Ovary (tissue), 9 donors: ENCODE measurements around the gene PADI2. TPM values are rescaled to one million over a fixed set of nuclear protein-coding genes. Genes with fewer than 3 reads are reported as not detected.

Source experiments
- DNase-seq, 5 donors: peaks; one replicate each; pipeline ENCODE4 v3.0.0-alpha.2; 2019 to 2020
- H3K27ac ChIP-seq, 2 donors: fragments of 200-600 bp; one replicate each; pipeline versions ENCODE4 v1.5.1 to v1.8.0; 2019 to 2022
- H3K27me3 ChIP-seq: fragments of 200-600 bp; one replicate; pipeline ENCODE4 v1.8.0; 2022
- H3K36me3 ChIP-seq: fragments of 200-600 bp; sonication (generic); one replicate; pipeline ENCODE4 v1.5.1; 2019
- H3K4me1 ChIP-seq: one replicate; pipeline ENCODE4 v1.8.1; 2013; ENCODE audit warnings: mild to moderate bottlenecking, moderate library complexity; ENCODE audit not compliant: insufficient read depth
- H3K4me3 ChIP-seq: fragments of 200-600 bp; sonication (generic); one replicate; pipeline ENCODE4 v1.5.1; 2017
- H3K9me3 ChIP-seq, 2 donors: fragments of 200-600 bp in 1 of 2; sonication (generic) in 1 of 2; one replicate each; pipeline versions ENCODE4 v1.5.1 to v1.8.1; 2013 to 2019; ENCODE audit warnings: mild to moderate bottlenecking in 1 of 2, moderate library complexity in 1 of 2
- CTCF ChIP-seq, 3 donors: fragments of 450-650 bp in 2 of 3; fragments of 200-600 bp in 1 of 3; IDR thresholded peaks; one replicate each; pipeline versions ENCODE4 v1.5.1 to v1.8.0; 2016 to 2022; ENCODE audit warnings: antibody characterized with exemption in 3 of 3, mild to moderate bottlenecking in 1 of 3
- EP300 ChIP-seq: sonication (generic); formaldehyde crosslinking; IDR thresholded peaks from one replicate; pipeline ENCODE4 v1.6.1; 2017; ENCODE audit warnings: antibody characterized with exemption
- POLR2A ChIP-seq: fragments of 450-650 bp; IDR thresholded peaks from one replicate; pipeline ENCODE4 v1.6.1; 2017; ENCODE audit warnings: antibody characterized with exemption, mild to moderate bottlenecking, moderate library complexity
- WGBS, 3 donors: extraction: QIAGEN DNeasy Blood & Tissue Kit in 1 of 3; methylation state at CpG; one replicate each; pipeline versions ENCODE4 v1.1.5 to v1.1.7; 2013 to 2017; 5-methylcytosine and 5-hydroxymethylcytosine counted together
- intact Hi-C, 4 donors: fragments of 100-400 bp; cut with DNase I; formaldehyde crosslinking; loops; one replicate each; pipeline versions ENCODE4 v1.11.0 to v1.15.1; 2022 to 2023
- polyA plus RNA-seq, 2 donors: library from polyadenylated mRNA; stranded (reverse); fragments of 200-250 nt in 1 of 2; fragments of 350-450 nt in 1 of 2; fragmentation: Illumina TruSeq in 1 of 2; extraction: RNeasy Lipid Tissue Mini Kit (QIAGEN cat#74804) in 1 of 2; gene quantifications; one replicate each; pipeline ENCODE4 v1.2.3, GENCODE V29; 2013 to 2014
- total RNA-seq, 7 donors: library from RNA; depleted of rRNA in 2 of 7; stranded (reverse); fragments of >200 nt in 2 of 7; fragmentation: NEBNext Ultra II Directional in 3 of 7; extraction: Animal tissue kit (Norgen Biotek cat#: 25700) in 3 of 7; gene quantifications; one replicate each; pipeline versions ENCODE4 v1.1.0 to v1.2.4, GENCODE V29; 2016 to 2023
- donor health status: DM: no; HTN: no; CAD: no; lungs with moderate emphysema.
- donor health status: DM: no; HTN: no; CAD: no.
- donor health status: Bipolar disorder and iron deficiency.
- donor health status: DM: yes; HTN: yes; CAD: no.
- donor health status: DM: no; HTN: no; CAD: no.
- donor health status: DM: yes; HTN: yes; CAD: no.

Gene PADI2
- total and polyA plus RNA-seq, 9 donors = 0.07 to 5.2 (median 0.55) TPM

GRCh38 chr1:17080880-17081279, 38.4 kb downstream of the PADI2 start:
- DNase-seq = no peak
- Histone ChIP-seq H3K27ac (no peak overlapping the region), H3K36me3 (no peaks in the 10 kb centered on the region), H3K4me1 (no peaks in the 10 kb centered on the region), H3K27me3 (no peaks in the 10 kb centered on the region), H3K9me3 (no peaks in the 10 kb centered on the region), H3K4me3 (no peak overlapping the region)
- 64 to 71% (median 67%) methylated on average over 4 of the region's 4 CpGs for WGBS, 3 donors
- intact Hi-C loops = no loop called here
- no peak for TF ChIP-seq POLR2A
- TF ChIP-seq CTCF (IDR thresholded peaks at IDR 0.05) = no peak
- no peak for TF ChIP-seq EP300

- TF ChIP-seq EP300 = no peak
- no peak for DNase-seq
- Histone ChIP-seq H3K4me3 (no peak overlapping the region), H3K9me3 (no peaks in the 10 kb centered on the region), H3K36me3 (no peaks in the 10 kb centered on the region), H3K27ac (no peak overlapping the region), H3K4me1 (no peaks in the 10 kb centered on the region), H3K27me3 (no peaks in the 10 kb centered on the region)
- intact Hi-C loops = no loop called here
- WGBS, 3 donors = 83 to 89% (median 84%) methylated on average over 8 of the region's 8 CpGs
Measured at GRCh38 chr1:17080085-17080759, 39.0 kb downstream of the PADI2 start.

GRCh38 chr1:17078991-17079868, 40.0 kb downstream of the PADI2 start:
- no peaks in the 10 kb centered on the region for H3K36me3 ChIP-seq
- WGBS, 3 donors = 78 to 81% (median 78%) methylated on average over 16 of the region's 16 CpGs
- intact Hi-C loops = no loop called here
- H3K4me3 ChIP-seq = no peak overlapping the region
- H3K9me3 ChIP-seq = no peaks in the 10 kb centered on the region
- DNase-seq = no peak
- TF ChIP-seq POLR2A = no peak
- TF ChIP-seq EP300 = no peak
- no peak for TF ChIP-seq CTCF (IDR thresholded peaks at IDR 0.05)
- no peaks in the 10 kb centered on the region for H3K4me1 ChIP-seq
- H3K27me3 ChIP-seq = no peaks in the 10 kb centered on the region
- H3K27ac ChIP-seq = no peak overlapping the region

- WGBS, 3 donors = 68 to 78% (median 72%) methylated on average over 17 of the region's 17 CpGs
- TF ChIP-seq POLR2A = no peak
Measured at GRCh38 chr1:17075470-17076255, 43.6 kb downstream of the PADI2 start.

GRCh38 chr1:17071794-17072193, 47.5 kb downstream of the PADI2 start:
- 75 to 84% (median 80%) methylated on average over 6 of the region's 6 CpGs for WGBS, 3 donors
- H3K4me1 ChIP-seq = no peaks in the 10 kb centered on the region
- intact Hi-C loops = no loop called here

More at GRCh38 chr1:17075470-17076255, 43.6 kb downstream of the PADI2 start:
- no peak overlapping the region for H3K27ac ChIP-seq
- intact Hi-C loops = no loop called here
- no peaks in the 10 kb centered on the region for H3K27me3 ChIP-seq
- H3K4me3 ChIP-seq = no peak overlapping the region
- no peak for DNase-seq
- H3K4me1 ChIP-seq = no peaks in the 10 kb centered on the region
- H3K36me3 ChIP-seq = no peaks in the 10 kb centered on the region
- no peaks in the 10 kb centered on the region for H3K9me3 ChIP-seq

More at GRCh38 chr1:17071794-17072193, 47.5 kb downstream of the PADI2 start:
- Histone ChIP-seq H3K36me3 (no peaks in the 10 kb centered on the region), H3K27ac (no peak overlapping the region), H3K27me3 (no peaks in the 10 kb centered on the region), H3K4me3 (no peak overlapping the region), H3K9me3 (no peaks in the 10 kb centered on the region)
- no peak for DNase-seq
- no peak for TF ChIP-seq POLR2A
- no peak for TF ChIP-seq EP300
- no peak for TF ChIP-seq CTCF (IDR thresholded peaks at IDR 0.05)
